OCI-LY3 (cell line): Measurements from ENCODE around the gene STUB1.

Experiments
- CTCF ChIP-seq: fragments of 200-600, 300-600 bp; sonication (generic); IDR thresholded peaks from 2 replicates; pipeline ENCODE4 v1.5.1; 2014; ENCODE audit warnings: antibody characterized with exemption, low read length, low read depth
- EZH2phosphoT487 ChIP-seq: fragments of 200-600 bp; shearing (Covaris generic); IDR thresholded peaks from 2 replicates; pipeline ENCODE4 v1.6.1; 2018; ENCODE audit warnings: antibody characterized with exemption, mixed run types, low read depth

DNA sequence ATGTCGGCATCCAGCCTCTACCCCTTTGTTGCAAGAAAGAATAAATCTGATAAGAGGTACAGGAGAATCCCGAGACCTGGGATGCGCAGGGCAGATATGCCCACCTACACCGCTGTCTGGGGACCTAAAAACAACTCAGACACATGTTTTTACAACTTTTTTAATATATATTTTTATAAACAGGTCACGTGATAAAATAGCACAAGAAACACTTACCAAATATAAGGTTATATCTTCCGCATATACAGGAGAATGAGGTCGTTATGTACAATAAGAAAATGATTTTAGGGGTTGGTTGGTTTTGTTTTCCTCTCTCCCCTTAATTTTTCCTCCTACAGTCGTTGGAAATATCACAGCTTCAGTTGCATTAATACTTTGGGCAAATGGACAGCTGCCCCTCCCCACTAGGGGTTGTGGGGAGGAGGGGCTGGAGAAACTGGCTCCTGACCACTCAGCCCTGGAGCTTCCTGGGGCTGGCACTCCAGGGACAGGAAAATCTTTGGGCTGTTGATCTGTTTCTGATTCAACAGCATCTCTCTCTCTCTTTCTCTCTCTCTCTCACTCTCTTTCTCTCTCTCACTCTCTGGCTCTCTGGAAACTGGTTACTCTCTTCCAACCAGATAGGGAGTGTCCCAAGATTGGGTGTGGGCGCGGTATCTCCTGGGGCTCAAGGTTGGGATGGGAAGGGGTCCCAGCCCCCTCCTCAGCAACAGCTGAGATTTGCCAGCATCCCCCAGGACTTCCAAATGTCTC is 12.3 kb downstream of the STUB1 start:
- TF ChIP-seq CTCF (no peak), EZH2phosphoT487 (no peak)
